IMR-90 (cell line): Measurements from ENCODE around the gene SLC44A1.

Experiments used
- BHLHE40 ChIP-seq: fragments of 150-350 bp; IDR thresholded peaks from 2 replicates; pipeline ENCODE4 v1.6.1; 2016; ENCODE audit warnings: mild to moderate bottlenecking, low read depth, low read length
- CEBPB ChIP-seq: IDR thresholded peaks from 2 replicates; pipeline ENCODE4 v1.6.1; 2012; ENCODE audit warnings: low read depth, low read length, improper control_type of control experiment
- CTCF ChIP-seq: conservative IDR thresholded peaks from 2 replicates; pipeline ENCODE4 v1.5.1; 2012; ENCODE audit warnings: mild to moderate bottlenecking, low read depth, low read length, improper control_type of control experiment
- ELK1 ChIP-seq: fragments of 150-350 bp; IDR thresholded peaks from 2 replicates; pipeline ENCODE4 v1.6.1; 2016; ENCODE audit warnings: low read depth, mild to moderate bottlenecking, low read length, moderate library complexity, borderline replicate concordance
- MAFK ChIP-seq: IDR thresholded peaks from 2 replicates; pipeline ENCODE4 v1.6.1; 2012; ENCODE audit warnings: low read depth, low read length, improper control_type of control experiment
- MAZ ChIP-seq: IDR thresholded peaks from 2 replicates; pipeline ENCODE4 v1.6.1; 2012; ENCODE audit warnings: low read depth, mild to moderate bottlenecking, low read length, improper control_type of control experiment, moderate library complexity, borderline replicate concordance
- POLR2A ChIP-seq: IDR thresholded peaks from 2 replicates; pipeline ENCODE4 v1.6.1; 2012; ENCODE audit warnings: mild to moderate bottlenecking, low read depth, low read length
- RAD21 ChIP-seq: IDR thresholded peaks from 2 replicates; pipeline ENCODE4 v1.6.1; 2012; ENCODE audit warnings: low read length, improper control_type of control experiment
- RCOR1 ChIP-seq: IDR thresholded peaks from 2 replicates; pipeline ENCODE4 v1.6.1; 2012; ENCODE audit warnings: mild to moderate bottlenecking, low read length, improper control_type of control experiment; ENCODE audit not compliant: insufficient replicate concordance
- RFX5 ChIP-seq: IDR thresholded peaks from 2 replicates; pipeline ENCODE4 v1.8.0; 2012; ENCODE audit warnings: low read depth, mild to moderate bottlenecking, low read length, moderate library complexity
- SMC3 ChIP-seq: fragments of 150-350 bp; IDR thresholded peaks from 2 replicates; pipeline ENCODE4 v1.6.1; 2016; ENCODE audit warnings: low read depth, mild to moderate bottlenecking, antibody characterized with exemption, low read length, moderate library complexity
- USF2 ChIP-seq: fragments of 150-350 bp; IDR thresholded peaks from 2 replicates; pipeline ENCODE4 v1.6.1; 2017; ENCODE audit warnings: mild to moderate bottlenecking, antibody characterized with exemption, low read length, low read depth

GRCh38 chr9:105437704-105438103 is 193.3 kb downstream of the SLC44A1 start:
- TF ChIP-seq BHLHE40 (no peak), CTCF (no peak), RCOR1 (no peak), RFX5 (no peak), POLR2A (no peak), SMC3 (no peak), CEBPB (no peak), RAD21 (no peak), USF2 (no peak), MAZ (no peak), ELK1 (no peak), MAFK (no peak)
